Fibroblast of pulmonary artery (primary cell): Measurements from ENCODE around the gene GXYLT1.

ENCODE experiments used
- DNase-seq: peaks from one replicate; pipeline ENCODE4 v3.0.0-alpha.2; 2010; ENCODE audit warnings: low read depth
- H3K4me3 ChIP-seq: replicated peaks from 2 replicates; pipeline ENCODE4 v1.5.1; 2011; ENCODE audit warnings: low read depth, mild to moderate bottlenecking, control low read depth, low read length, moderate library complexity
- CTCF ChIP-seq: IDR thresholded peaks from 2 replicates; pipeline ENCODE4 v1.5.1; 2011; ENCODE audit warnings: mild to moderate bottlenecking, control low read depth, low read length, inconsistent platforms; ENCODE audit errors: missing control alignments

The GXYLT1 gene

GRCh38 chr12:42135259-42135814, 9.3 kb downstream of the GXYLT1 start:
- DNase-seq = peak; percentile 86
- TF ChIP-seq CTCF = no peak
- H3K4me3 ChIP-seq = no peak overlapping the region

- peak overlapping the region; percentile 39 for H3K4me3 ChIP-seq
- peak; percentile 72 for DNase-seq
- TF ChIP-seq CTCF = no peak
Measured at GRCh38 chr12:42130672-42131402, 13.8 kb downstream of the GXYLT1 start.

GRCh38 chr12:42129595-42130204, 15.0 kb downstream of the GXYLT1 start:
- no peak overlapping the region for H3K4me3 ChIP-seq
- peak; percentile 83 for DNase-seq
- TF ChIP-seq CTCF = peak; percentile 95

GRCh38 chr12:42128888-42129287, 15.8 kb downstream of the GXYLT1 start:
- no peak overlapping the region for H3K4me3 ChIP-seq
- DNase-seq = no peak
- TF ChIP-seq CTCF = no peak

- no peak overlapping the region for H3K4me3 ChIP-seq
- TF ChIP-seq CTCF = no peak
- no peak for DNase-seq
Measured at GRCh38 chr12:42128327-42128726, 16.3 kb downstream of the GXYLT1 start.

GRCh38 chr12:42126963-42127362, 17.7 kb downstream of the GXYLT1 start:
- TF ChIP-seq CTCF = no peak
- no peak for DNase-seq
- no peak overlapping the region for H3K4me3 ChIP-seq
